NCI-H146 treated with DMSO at 0.1 percent for 48 hours (cell line): ENCODE data around the gene ATP8B1.

ENCODE experiments used
- DNase-seq: peaks from one replicate; lab custom pipeline; 2025; ENCODE audit not compliant: unreplicated experiment; lab: John Stamatoyannopoulos, UW

Gene ATP8B1

DNA sequence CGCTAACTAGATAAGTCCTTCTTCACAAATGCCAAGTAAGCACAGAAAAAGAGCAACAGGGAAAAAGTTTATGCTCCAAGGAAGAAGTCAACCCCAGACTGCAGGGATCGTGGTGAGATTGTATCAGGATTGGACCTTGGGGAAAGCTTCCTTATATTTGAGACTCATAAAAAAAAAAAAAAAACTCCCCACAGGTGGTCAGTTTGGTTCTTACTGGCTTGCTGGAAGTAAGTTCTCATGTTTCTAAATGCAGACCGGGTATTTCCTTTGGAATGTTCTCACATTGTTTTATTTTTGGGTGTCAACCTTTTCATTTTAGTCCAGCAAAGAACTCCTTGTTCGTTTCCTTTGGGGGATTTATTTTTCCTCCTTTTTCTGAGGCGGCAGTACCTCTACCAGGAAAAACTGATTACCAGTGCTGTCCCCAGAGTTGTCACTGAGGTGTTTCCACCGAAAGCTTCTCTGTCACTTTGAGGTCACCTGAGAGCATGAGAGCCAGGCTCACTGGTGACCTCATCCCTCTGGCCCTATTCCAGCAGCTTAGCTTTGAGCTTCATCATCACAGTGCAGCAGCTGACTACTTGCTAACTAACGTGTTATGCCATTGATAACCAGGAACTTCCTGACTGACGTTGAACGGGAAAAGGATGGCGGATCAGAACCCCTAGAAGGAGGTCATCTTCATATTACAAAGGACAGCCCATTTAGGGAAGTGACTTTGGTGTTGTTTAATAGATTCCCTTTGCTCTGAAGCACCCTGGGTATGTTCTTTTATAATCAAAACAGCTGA lies 16.8 kb upstream of the ATP8B1 start:
- DNase-seq: peak; percentile 85

DNA sequence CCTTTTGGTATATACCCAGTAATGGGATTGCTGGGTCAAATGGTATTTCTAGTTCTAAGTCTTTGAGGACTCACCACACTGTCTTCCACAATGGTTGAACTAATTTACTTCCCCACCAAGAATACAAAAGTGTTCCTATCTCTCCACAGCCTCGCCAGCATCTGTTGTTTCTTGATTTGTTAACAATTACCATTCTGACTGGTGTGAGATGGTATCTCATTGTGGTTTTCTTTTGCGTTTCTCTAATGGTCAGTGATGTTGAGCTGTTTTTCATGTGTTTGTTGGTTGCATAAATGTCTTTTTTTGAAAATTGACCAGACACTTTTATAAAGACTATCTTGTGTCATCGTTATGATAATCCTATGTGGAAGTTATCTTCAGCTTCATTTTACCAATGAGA lies 16.0 kb upstream of the ATP8B1 start:
- DNase-seq: no peak

DNA sequence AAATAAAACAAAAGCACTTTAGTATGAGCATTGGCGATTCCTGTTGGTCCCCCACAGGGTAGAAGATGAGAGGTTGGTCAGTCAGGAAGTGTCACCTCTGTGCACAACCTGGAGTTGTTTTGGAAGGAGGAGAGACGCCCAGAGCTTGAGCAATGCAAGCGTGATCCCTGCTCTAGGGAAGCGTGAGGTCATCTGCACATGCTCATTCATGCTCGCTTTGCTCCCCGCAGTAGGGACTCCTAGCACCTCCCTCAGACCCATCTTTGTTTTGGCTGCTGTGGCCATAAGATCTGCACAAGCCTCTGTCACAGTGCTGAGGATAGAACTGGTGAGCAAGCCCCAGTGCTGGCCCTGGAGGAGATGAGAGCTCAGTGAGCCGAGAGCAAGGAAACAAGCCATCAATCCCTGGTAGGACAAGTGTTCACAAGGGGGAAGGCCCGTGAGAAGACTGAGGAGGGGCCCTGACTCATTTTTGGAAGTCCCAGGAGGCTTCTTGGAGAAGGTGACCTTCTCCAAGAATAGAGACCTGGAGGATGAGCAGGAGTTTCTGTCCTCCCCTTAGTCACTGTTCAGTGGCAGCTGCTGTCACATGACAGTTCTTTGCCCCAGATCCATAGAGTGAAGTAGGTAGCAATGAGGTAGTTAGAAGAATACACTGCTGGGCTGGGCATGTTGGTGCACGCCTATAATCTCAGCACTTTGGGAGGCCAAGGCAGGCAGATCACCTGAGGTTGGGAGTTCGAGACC lies 13.3 kb upstream of the ATP8B1 start:
- no peak for DNase-seq

DNA sequence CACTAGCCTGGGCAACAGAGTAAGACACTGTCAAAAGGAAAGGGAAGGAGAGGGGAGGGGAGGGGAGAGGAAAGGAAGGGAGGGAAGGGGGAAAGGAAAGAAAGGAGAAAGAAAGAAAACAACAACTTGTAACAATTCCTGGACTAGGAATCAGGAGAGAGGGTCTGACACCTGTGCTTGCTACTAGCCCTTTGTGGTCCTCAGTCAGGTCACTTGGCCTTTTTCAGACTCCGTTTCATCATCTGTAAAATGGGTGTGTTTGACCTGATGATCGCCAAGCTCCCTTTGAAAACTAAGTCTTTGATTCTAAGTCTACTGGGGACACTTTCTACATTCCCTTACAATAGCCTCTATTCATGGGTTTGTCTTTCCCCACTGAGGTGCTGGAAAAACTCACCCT lies 11.4 kb upstream of the ATP8B1 start:
- DNase-seq: no peak

DNA sequence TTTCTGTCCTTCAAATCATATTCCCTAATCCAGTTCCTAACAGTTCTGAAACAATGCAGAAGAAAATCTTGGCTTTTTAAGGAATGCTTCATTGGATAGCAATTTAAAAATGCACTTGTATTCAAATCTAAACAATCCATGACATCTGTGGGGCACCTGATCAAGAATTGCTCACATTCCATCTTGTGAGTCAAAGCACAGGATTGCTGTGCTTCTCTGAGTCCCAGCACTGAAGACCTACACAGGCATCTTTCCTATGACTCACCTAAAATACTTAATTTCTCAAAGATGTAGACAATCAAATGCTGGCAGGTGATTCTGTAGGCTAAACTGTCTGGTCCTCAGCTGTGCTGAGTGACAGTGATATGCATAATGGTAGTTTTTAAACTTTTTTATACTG lies 10.1 kb upstream of the ATP8B1 start:
- no peak for DNase-seq

DNA sequence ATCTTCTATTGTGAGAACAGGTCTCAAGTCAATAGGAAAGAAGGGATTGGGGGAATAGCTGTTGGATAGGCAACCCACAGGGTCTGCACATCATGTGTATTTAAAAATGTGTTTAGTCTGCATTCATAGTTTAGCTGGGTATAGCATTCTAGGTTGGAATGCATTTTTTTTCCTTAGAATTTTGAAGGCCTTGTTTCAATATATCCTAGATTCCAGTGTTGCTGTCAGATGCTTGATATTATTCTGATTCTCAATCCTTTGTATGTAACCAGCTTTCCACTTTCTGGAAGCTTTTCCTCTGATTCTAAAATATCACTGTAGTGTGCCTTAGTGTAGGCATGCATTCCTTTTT lies 9.0 kb upstream of the ATP8B1 start:
- DNase-seq: no peak

DNA sequence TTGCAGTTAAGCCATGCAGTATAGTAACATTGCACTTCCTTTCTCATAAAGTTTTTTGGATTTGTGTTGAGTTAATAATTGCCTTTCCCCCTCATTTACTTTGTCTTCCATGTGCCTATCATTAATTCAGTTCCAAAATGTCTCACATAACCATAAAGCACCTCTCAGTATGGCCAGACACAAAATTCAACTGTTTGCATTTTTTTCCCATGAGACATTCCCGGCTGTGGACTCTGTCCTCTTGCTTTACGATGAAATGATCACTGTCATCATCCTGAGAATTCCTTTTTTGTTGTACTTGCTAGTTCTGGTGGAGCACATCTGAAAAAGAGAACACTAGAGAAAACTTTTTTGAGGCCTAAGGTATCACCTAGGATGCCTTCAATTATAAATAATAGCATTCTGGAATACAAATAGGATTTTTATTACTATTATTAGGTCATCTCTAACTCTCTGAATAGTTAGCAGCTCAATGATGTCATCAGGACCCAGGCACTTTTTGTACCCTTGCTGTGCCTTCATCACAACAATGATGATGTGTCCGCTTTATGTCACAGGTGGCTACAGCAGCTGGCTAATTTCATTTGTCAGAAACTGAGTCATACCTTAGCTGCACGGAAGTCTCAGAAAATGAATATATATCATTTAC lies 8.5 kb upstream of the ATP8B1 start:
- DNase-seq: no peak

DNA sequence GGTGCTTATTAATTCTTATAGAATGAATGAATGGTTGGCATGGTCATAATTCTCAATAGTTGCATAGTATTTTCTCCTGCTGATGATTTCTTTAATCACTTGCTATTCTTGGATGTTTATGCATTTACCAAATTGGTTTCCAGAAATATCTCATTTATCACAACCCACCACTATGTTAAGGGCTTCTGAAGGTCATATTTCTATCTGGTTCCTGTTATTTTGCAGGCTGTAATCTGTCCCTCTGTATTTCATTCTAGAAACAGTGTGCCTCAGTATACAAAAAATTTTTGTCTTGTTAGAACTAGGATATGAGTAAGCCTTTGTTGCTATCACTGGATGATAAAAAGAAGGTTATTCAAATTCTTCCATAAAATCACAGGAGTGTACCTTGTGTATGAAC lies 6.1 kb upstream of the ATP8B1 start:
- DNase-seq: no peak

DNA sequence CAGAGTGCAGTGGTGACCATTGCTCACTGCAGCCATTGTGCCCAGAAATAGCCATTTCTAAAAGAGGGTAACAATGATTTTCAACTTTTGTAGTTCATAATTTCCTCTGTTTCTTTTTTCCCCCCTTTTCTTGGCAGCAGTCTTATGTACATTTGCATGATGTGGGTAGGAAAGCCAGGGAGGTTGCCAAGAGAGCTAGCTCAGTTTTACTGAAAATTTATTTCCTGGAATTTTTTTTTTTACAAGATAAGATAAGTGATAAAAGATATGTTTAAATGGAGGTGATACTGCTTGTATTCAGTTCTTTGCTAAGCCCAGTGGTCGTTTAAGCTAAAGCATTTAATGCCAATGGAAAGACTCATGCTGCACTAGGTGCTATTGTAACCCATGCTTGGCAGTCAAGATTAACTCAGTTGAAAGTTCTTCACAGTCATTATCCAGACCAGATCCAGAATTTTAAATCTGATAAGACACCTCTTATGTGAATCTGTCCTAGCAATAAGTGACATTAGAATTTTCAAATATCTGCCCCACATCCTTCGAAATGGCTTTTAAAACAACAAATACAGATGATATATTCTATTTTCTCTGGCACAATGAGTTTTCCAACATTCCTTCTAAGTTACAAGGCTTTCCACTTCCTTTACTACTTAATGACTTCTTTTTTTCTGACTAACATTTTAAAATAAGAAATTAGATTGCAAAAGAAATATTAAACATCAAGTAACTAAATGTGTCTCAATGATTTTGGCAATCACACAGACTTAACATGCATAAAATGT lies 4.4 kb upstream of the ATP8B1 start:
- no peak for DNase-seq

DNA sequence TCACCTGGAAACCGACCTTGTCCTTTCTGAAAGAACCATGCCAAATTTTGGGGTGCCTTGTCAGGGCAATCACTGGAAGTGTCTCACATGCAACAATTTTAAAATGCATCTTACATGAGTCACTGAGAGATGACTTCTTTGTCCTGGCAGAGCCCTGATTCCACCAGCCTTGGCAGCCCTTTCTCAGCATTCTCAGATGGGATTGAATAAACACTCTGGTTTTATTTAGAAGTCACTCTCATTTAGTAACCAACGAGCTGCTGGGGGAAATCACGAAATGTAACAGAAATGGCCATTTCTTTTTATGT lies 3.8 kb upstream of the ATP8B1 start:
- DNase-seq: no peak

DNA sequence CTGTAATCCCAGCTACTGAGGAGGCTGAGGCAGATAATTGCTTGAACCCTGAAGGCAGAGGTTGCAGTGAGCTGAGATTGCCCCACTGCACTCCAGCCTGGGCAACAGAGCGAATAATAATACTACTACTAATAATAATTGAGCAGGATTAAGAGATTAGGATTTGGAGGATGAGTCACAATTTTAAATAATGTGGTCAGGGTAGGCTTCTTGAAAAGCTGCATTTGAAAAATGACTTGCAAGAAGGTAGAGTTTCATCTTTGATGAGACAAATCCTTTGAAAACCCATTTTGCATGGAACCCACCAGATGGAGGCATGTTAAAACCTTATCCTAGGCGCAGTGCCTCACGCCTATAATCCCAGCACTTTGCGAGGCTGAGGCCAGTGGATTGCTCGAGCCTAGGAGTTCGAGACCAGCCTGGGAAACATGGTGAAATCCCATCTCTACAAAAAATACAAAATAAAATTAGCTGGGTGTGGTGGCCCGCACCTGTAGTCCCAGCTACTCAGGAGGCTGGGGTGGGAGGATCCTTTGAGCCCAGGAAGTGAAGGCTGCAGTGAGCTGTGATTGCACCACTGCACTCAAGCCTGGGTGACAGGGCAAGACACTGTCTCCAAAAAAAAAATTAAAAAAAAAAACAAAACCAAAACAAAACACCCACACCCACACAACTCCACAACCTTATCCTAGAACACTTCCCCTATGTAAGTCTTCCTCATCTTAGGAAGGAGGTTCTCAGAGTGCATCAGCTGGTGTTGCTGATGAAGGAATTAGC lies 3.3 kb upstream of the ATP8B1 start:
- DNase-seq: no peak

DNA sequence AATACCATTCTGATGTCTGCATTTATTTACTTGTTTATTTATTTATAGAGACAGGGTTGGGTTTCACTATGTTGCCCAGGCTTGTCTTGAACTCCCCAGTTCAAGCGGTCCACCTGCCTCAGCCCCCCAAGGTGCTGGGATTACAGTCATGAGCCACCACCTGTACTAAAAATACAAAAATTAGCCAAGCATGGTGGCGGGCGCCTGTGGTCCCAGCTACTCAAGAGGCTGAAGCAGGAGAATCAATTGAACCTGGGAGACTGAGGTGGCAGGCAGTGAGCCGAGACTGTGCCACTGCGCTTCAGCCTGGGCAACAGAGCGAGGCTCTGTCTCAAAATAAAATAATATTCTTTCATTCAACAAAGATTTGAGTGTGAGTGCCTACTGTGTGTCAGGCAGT lies 2.0 kb upstream of the ATP8B1 start:
- DNase-seq: no peak

DNA sequence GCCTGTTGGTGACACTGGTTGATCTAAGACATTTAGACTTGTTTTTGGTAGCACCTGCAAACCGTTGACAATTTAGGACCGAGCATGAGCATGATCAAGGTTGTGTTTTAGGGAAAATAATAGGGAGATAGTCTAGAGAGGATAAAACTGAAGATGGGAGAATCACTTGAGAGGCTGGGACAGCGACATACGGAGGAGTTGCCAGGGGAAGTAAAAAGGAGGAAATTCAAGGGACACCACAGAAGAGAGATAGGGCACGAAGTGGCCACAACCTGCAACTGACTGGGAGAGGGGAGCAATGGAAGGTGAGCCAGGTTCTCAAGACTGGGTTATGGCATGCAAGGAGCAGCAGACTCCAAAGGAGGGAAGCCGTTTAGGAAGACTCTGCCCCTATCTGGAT lies 1.4 kb upstream of the ATP8B1 start:
- no peak for DNase-seq

DNA sequence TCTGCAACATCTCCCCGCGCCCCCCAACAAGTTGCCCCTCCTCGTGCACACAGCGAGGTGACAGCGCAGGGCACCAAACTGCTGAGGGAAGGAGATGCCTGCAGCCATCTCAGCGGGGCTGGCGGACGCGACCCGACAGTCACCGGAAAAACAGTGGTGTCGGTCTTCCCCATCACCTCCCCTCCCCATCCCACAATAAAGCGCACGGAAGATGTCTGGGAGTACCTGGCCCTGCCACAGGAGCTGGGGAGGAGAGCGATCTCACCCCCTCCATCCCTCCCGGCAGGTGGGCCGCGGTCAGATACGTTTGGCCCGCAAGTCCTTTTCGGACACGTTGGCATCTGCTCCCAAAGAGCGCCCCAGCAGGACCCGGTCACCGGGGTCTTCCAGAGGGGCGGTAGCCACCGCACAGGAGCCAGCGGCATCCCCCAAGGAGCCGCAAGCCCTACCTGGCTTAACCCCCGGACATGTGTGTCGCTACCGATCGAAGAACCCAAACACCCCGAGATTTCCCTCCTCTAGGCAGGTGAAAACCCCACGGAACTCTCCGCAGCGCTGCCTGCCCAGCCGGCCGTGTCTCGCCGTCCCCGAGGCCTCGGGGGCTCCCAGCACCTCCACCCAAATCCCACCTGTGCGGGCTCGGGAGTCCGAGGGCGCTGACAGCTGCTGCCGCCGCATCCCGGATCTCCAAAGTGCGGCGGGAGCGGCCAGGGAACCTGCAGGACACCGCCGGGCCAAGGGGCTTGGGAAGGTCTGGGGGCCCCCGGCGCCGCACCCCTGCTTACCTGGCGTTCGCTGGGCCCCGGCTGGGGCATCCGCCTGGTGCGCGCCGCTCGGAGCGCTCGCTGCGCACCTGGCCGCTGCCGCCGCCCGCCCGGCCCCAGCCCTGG lies 657 bp downstream of the ATP8B1 start:
- peak; percentile 60 for DNase-seq

DNA sequence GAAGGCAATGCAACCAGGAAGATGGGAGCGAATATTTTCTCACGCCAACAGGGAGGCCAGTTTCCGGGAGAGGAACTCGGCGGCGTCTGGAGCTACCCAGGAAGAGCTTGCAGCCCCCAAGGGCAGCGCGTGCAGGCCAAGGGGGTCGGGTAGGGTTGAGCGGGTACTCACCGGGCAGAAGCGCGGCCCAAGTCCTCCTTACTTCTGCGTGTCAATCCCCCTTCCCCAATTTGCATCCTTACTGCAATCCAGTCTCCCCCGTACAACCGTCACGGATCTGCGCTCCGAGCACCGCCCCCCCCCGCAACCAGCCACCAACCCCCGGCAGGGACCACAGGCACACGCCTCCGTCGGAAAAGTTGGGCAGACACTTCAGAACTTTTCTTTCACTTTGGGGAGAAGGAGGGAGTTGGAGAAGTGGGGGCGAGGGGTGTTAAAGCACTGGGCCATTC lies 1.3 kb downstream of the ATP8B1 start:
- peak; percentile 65 for DNase-seq

DNA sequence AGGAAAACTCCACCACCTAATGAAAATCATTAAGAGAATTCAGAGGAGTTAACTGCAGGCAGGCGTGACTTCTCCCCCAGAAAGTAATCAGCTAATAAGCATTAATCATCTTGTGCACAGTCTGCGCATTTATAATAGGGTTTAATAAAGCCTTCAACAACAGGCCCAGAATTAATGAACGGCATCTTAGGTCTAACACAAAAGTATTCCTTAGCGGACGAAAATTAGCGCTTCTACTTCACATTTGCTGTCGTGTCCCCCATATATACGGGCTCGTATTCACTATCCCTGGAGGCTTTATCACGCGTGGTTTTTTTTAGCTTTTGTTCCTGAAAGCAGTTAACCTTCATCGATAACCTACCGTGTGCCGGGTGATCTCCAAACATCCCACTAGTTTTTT lies 1.8 kb downstream of the ATP8B1 start:
- no peak for DNase-seq

DNA sequence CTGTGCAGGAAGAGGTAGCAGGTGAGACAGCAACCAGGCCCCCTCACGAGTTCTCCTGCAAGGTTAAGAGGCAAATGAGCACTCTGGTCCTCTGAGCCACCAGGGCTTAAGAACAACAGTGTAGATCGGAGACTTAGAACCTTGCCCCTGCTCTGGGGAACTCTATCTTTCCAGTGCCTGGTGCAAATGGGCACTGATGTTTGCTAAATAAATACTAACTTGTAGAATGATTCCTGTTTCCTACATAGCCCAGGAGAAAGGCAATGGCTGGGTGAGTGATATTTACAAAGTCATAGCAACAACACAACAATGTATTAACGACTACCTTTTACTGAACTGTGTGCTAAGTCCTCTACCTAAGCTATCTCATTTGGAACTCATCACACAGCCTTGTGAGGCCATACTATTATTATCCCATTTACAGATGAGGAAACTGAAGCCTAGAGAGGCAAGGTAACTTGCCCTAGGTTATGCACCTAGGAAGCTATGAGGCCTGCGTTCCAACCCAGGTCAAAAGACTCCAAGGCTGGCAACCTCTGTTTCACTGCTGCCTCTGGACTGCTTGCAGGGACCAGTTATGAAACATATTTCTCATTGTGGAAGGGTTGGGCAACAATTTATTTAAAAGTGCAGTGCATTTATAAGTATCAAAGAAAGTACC lies 4.3 kb downstream of the ATP8B1 start:
- DNase-seq: no peak

DNA sequence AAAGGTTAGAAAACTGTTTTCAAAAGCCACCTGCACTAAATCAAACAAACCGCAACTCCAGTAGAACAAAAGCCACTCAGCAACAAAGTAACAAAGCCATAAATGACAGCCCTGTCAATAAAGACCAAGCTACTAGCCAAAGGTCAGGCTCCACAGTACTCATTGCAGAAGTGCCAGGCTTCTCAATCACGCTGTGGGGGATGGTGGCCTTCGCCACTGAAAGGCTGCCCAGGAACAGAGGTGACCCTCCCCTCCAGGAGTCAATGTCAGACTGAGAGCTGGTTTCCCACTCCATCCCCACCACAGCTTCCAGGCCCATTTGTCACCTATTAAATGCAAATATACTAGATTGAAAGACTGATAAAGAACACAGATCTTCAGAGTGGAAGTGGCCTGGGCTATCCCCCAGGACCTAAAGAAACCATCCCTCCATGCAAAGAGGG lies 5.9 kb downstream of the ATP8B1 start:
- DNase-seq: peak; percentile 100
